CD8-positive, alpha-beta memory T cell (primary cell): Measurements from ENCODE around the gene CABYR. TPM values are rescaled to one million over a fixed set of nuclear protein-coding genes. Genes with fewer than 3 reads are reported as not detected.
"Not testable (repeated sequence)": the region's sequence is repeated elsewhere in the genome, so short reads cannot be mapped to it uniquely, and the experiment has no call there.

ENCODE experiments used
- CTCF ChIA-PET: fragments of 350-600 bp; sonication (Branson Sonifier 250); formaldehyde crosslinking; loops from one replicate; lab custom pipeline; 2021; ENCODE audit warnings: antibody characterized with exemption; lab: Charles Lee
- POLR2A ChIA-PET: fragments of 350-600 bp; sonication (Branson Sonifier 250); formaldehyde crosslinking; loops from one replicate; lab custom pipeline; 2021; ENCODE audit warnings: antibody characterized with exemption; lab: Charles Lee
- DNase-seq, 5 donors: peaks; one replicate each; pipeline versions ENCODE4 v3.0.0 to v3.0.0-alpha.2; 2020 to 2022; ENCODE audit warnings: mixed read lengths in 1 of 5
- H3K27ac ChIP-seq: one replicate; pipeline ENCODE4 v1.7.0; 2013; ENCODE audit warnings: low read depth, mild to moderate bottlenecking, low read length, moderate library complexity
- H3K27me3 ChIP-seq: 2 replicates; pipeline ENCODE4 v1.7.0; 2013; ENCODE audit warnings: low read length, mild to moderate bottlenecking; ENCODE audit not compliant: insufficient read depth, poor library complexity, severe bottlenecking
- H3K36me3 ChIP-seq: 2 replicates; pipeline ENCODE4 v1.7.0; 2013; ENCODE audit warnings: mild to moderate bottlenecking, low read length, moderate library complexity; ENCODE audit not compliant: insufficient read depth
- H3K4me1 ChIP-seq: 2 replicates; pipeline ENCODE4 v1.7.0; 2013; ENCODE audit warnings: mild to moderate bottlenecking, low read length, moderate library complexity; ENCODE audit not compliant: insufficient read depth
- H3K4me3 ChIP-seq: 2 replicates; pipeline ENCODE4 v1.7.0; 2013; ENCODE audit warnings: mild to moderate bottlenecking, low read length
- H3K9me3 ChIP-seq: 2 replicates; pipeline ENCODE4 v1.7.0; 2013; ENCODE audit warnings: mild to moderate bottlenecking, low read length
- H3K27ac Mint-ChIP-seq, 8 donors: one replicate each; pipeline ENCODE4 v1.8.0; 2020 to 2021; ENCODE audit warnings: mixed read lengths in 8 of 8, mild to moderate bottlenecking in 6 of 8, inconsistent platforms in 3 of 8, moderate library complexity in 3 of 8
- H3K27me3 Mint-ChIP-seq, 2 donors: one replicate each; pipeline ENCODE4 v1.8.0; 2020 to 2021; ENCODE audit warnings: mixed read lengths in 2 of 2, mild to moderate bottlenecking in 1 of 2, moderate library complexity in 1 of 2
- H3K36me3 Mint-ChIP-seq, 3 donors: one replicate each; pipeline ENCODE4 v1.8.0; 2020 to 2021; ENCODE audit warnings: mixed read lengths in 3 of 3, inconsistent platforms in 1 of 3, mild to moderate bottlenecking in 1 of 3
- H3K4me1 Mint-ChIP-seq, 3 donors: one replicate each; pipeline ENCODE4 v1.8.0; 2020 to 2021; ENCODE audit warnings: mixed read lengths in 3 of 3, inconsistent platforms in 1 of 3, mild to moderate bottlenecking in 1 of 3
- H3K4me3 Mint-ChIP-seq, 7 donors: one replicate each; pipeline ENCODE4 v1.8.0; 2020 to 2021; ENCODE audit warnings: mixed read lengths in 7 of 7, mild to moderate bottlenecking in 6 of 7, moderate library complexity in 4 of 7, inconsistent platforms in 2 of 7
- H3K9me3 Mint-ChIP-seq, 5 donors: one replicate each; pipeline ENCODE4 v1.8.0; 2020 to 2022; ENCODE audit warnings: mixed read lengths in 5 of 5, mild to moderate bottlenecking in 3 of 5, moderate library complexity in 2 of 5, inconsistent platforms in 1 of 5
- polyA plus RNA-seq: library from polyadenylated mRNA; unstranded; fragments of 300-500 nt; fragmentation: Illumina TruSeq; gene quantifications from one replicate; pipeline ENCODE4 v1.2.3, GENCODE V29; 2021
- total RNA-seq, 2 experiments: library from RNA; stranded (reverse); gene quantifications; one replicate each; pipeline ENCODE4 v1.2.3, GENCODE V29; 2021

CABYR gene
- total and polyA plus RNA-seq, 3 experiments from 2014 or later: 0.62 to 1.7 (median 1.2) TPM

GRCh38 chr18:24130494-24130893 lies 8.4 kb upstream of the CABYR start:
- peaks cover 50% of the 10 kb centered on the region for H3K36me3 ChIP-seq

GRCh38 chr18:24136967-24137373 lies 1.9 kb upstream of the CABYR start:
- Mint-ChIP-seq H3K4me1 (peaks cover 29 to 36% (median 31%) of the 10 kb centered on the region in 3 donors), H3K27me3 (peaks cover 8 to 9% of the 10 kb centered on the region in 2 donors), H3K36me3 (peaks cover 0 to 31% (median 5%) of the 10 kb centered on the region in 3 donors), H3K4me3 (peak overlapping the region in 5 of 7 donors; percentile 10 to 59 (median 30)), H3K9me3 (no peaks in the 10 kb centered on the region), H3K27ac (peak overlapping the region; percentile 19 to 86 (median 69))
- no peak overlapping the region for H3K4me3 ChIP-seq
- no peak overlapping the region for H3K27ac ChIP-seq
- peaks cover 4% of the 10 kb centered on the region for H3K27me3 ChIP-seq
- peaks cover 9% of the 10 kb centered on the region for H3K4me1 ChIP-seq
- CTCF ChIA-PET: no interaction called here
- H3K9me3 ChIP-seq: no peaks in the 10 kb centered on the region
- DNase-seq: no peak
- peaks cover 7% of the 10 kb centered on the region for H3K36me3 ChIP-seq
- POLR2A ChIA-PET: no interaction called here

More at GRCh38 chr18:24130494-24130893, 8.4 kb upstream of the CABYR start:
- Histone ChIP-seq H3K27me3 (no peaks in the 10 kb centered on the region), H3K4me1 (no peaks in the 10 kb centered on the region), H3K27ac (no peak overlapping the region), H3K9me3 (no peaks in the 10 kb centered on the region), H3K4me3 (no peak overlapping the region)
- DNase-seq: no peak
- Mint-ChIP-seq H3K27me3 (no peaks in the 10 kb centered on the region), H3K9me3 (no peaks in the 10 kb centered on the region), H3K27ac (no peak overlapping the region), H3K36me3 (peaks cover 4 to 79% (median 27%) of the 10 kb centered on the region in 3 donors), H3K4me3 (no peak overlapping the region), H3K4me1 (peaks cover 0 to 3% (median 0%) of the 10 kb centered on the region in 3 donors)
- CTCF ChIA-PET: no interaction called here
- POLR2A ChIA-PET: no interaction called here

- peaks cover 0 to 17% (median 3%) of the 10 kb centered on the region in 3 donors for H3K36me3 Mint-ChIP-seq
- peaks cover 12 to 15% of the 10 kb centered on the region in 2 donors for H3K27me3 Mint-ChIP-seq
- CTCF ChIA-PET: interaction anchor here (0.9 to 1.3 kb wide), 4 partner anchors 19 to 350 kb away, joined by 3 to 4 read pairs (median 3); no protein-coding TSS in a partner anchor
- Histone ChIP-seq H3K9me3 (no peaks in the 10 kb centered on the region), H3K27ac (no peak overlapping the region), H3K36me3 (no peaks in the 10 kb centered on the region), H3K4me1 (peaks cover 9% of the 10 kb centered on the region), H3K4me3 (peak overlapping the region; percentile 57), H3K27me3 (peaks cover 4% of the 10 kb centered on the region)
- H3K9me3 Mint-ChIP-seq: no peaks in the 10 kb centered on the region
- peak in 1 of 5 donors; percentile 8 for DNase-seq
- H3K27ac Mint-ChIP-seq: peak overlapping the region in 7 of 8 donors; percentile 29 to 89 (median 84)
- peak overlapping the region; percentile 85 to 97 (median 89) for H3K4me3 Mint-ChIP-seq
- POLR2A ChIA-PET: interaction anchor here (0.7 to 1.2 kb wide), 4 partner anchors 13 to 477 kb away, joined by 3 to 4 read pairs (median 3); no protein-coding TSS in a partner anchor
- peaks cover 29 to 36% (median 31%) of the 10 kb centered on the region in 3 donors for H3K4me1 Mint-ChIP-seq
These were observed 463 bp upstream of the CABYR start for GRCh38 chr18:24138409-24138788.

GRCh38 chr18:24140697-24141096 lies 1.8 kb downstream of the CABYR start:
- Histone ChIP-seq H3K36me3 (no peaks in the 10 kb centered on the region), H3K9me3 (no peaks in the 10 kb centered on the region), H3K27me3 (peaks cover 7% of the 10 kb centered on the region), H3K4me1 (peaks cover 9% of the 10 kb centered on the region), H3K27ac (no peak overlapping the region), H3K4me3 (no peak overlapping the region)
- Mint-ChIP-seq H3K36me3 (peaks cover 0 to 2% (median 0%) of the 10 kb centered on the region in 3 donors), H3K4me1 (peaks cover 29 to 36% (median 31%) of the 10 kb centered on the region in 3 donors), H3K27me3 (peaks cover 15 to 32% of the 10 kb centered on the region in 2 donors), H3K27ac (no peak overlapping the region), H3K9me3 (no peaks in the 10 kb centered on the region), H3K4me3 (peak overlapping the region in 5 of 7 donors; percentile 4 to 55 (median 43))
- DNase-seq: no peak
- ChIA-PET POLR2A (no interaction called here), CTCF (no interaction called here)

DNA sequence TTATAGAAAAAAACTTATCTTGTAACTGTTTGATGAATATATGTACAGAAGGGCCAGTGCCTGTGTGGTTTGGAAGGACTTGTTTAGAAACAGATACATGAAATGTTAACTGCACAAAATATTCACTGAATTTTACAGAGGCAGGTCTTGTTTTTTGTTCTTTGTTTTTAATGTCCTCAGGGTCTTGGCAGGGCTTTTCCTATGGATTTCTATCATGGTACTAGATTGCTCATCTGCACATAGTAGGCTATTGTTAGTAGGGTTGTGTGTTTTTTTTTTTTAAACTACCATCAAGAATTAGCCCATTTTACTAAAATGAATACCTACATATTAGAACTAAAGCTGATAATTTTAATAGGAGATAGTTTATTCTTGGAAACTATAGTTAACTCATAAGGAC lies 3.5 kb downstream of the CABYR start:
- H3K27me3 Mint-ChIP-seq: peaks cover 18 to 40% of the 10 kb centered on the region in 2 donors
- peaks cover 0 to 2% (median 0%) of the 10 kb centered on the region in 3 donors for H3K36me3 Mint-ChIP-seq
- H3K9me3 Mint-ChIP-seq: no peaks in the 10 kb centered on the region
- Histone ChIP-seq H3K4me1 (peaks cover 9% of the 10 kb centered on the region), H3K4me3 (no peak overlapping the region), H3K27ac (no peak overlapping the region), H3K27me3 (peaks cover 7% of the 10 kb centered on the region), H3K36me3 (no peaks in the 10 kb centered on the region), H3K9me3 (no peaks in the 10 kb centered on the region)
- no peak for DNase-seq
- no peak overlapping the region for H3K4me3 Mint-ChIP-seq
- POLR2A ChIA-PET: no interaction called here
- CTCF ChIA-PET: no interaction called here
- peaks cover 20 to 21% (median 21%) of the 10 kb centered on the region in 3 donors for H3K4me1 Mint-ChIP-seq
- H3K27ac Mint-ChIP-seq: no peak overlapping the region

DNA sequence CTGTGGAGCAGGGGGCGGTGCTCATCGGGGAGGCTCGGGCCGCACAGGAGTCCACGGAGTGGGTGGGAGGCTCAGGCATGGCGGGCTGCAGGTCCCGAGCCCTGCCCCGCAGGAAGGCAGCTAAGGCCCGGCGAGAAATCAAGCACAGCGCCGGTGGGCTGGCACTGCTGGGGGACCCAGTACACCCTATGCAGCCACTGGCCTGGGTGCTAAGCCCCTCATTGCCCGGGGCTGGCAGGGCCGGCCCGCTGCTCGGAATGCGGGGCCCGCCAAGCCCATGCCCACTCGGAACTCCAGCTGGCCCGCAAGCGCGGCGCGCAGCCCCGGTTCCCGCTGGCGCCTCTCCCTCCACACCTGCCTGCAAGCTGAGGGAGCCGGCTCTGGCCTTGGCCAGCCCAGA lies 10.7 kb downstream of the CABYR start:
- CTCF ChIA-PET, H3K27ac Mint-ChIP-seq, H3K36me3 ChIP-seq, DNase-seq, H3K27ac ChIP-seq, H3K27me3 ChIP-seq, H3K4me3 ChIP-seq, POLR2A ChIA-PET, H3K9me3 Mint-ChIP-seq, H3K4me1 Mint-ChIP-seq, H3K36me3 Mint-ChIP-seq, H3K9me3 ChIP-seq, H3K4me1 ChIP-seq, H3K4me3 Mint-ChIP-seq: not testable (repeated sequence)
- peaks cover 10 to 18% of the 10 kb centered on the region in 2 donors for H3K27me3 Mint-ChIP-seq

- H3K4me1 ChIP-seq: no peaks in the 10 kb centered on the region
- H3K27ac ChIP-seq: no peak overlapping the region
- Mint-ChIP-seq H3K36me3 (no peaks in the 10 kb centered on the region), H3K27me3 (peaks cover 0 to 5% of the 10 kb centered on the region in 2 donors), H3K4me1 (no peaks in the 10 kb centered on the region), H3K4me3 (no peak overlapping the region), H3K27ac (no peak overlapping the region), H3K9me3 (no peaks in the 10 kb centered on the region)
- no peak for DNase-seq
- H3K36me3 ChIP-seq: no peaks in the 10 kb centered on the region
- H3K9me3 ChIP-seq: no peaks in the 10 kb centered on the region
- ChIA-PET POLR2A (no interaction called here), CTCF (no interaction called here)
- no peaks in the 10 kb centered on the region for H3K27me3 ChIP-seq
- no peak overlapping the region for H3K4me3 ChIP-seq
These were observed 14.5 kb downstream of the CABYR start for GRCh38 chr18:24153397-24153796.

DNA sequence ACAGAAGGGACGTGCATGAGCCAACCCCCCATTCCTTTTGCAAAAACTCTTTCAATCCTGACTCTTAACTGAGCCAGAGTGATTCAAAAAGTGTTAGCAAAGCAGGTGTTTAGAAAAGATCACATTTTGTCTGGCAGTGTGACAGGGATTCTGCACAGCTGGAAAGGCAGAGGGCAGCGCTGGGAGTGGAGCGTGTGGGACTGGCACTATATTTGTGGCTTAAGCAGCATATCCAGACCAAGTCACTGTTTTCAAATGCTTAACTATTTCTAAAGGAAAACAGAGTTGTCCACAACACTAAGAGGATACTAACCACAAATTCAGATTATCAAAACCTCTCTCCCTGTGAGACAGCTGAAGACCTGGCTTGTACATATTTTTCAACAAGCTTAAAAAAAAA lies 19.0 kb downstream of the CABYR start:
- DNase-seq: no peak
- H3K27ac Mint-ChIP-seq: peak overlapping the region in 1 of 8 donors; percentile 20
- H3K27me3 Mint-ChIP-seq: peaks cover 0 to 4% of the 10 kb centered on the region in 2 donors
- no peak overlapping the region for H3K4me3 Mint-ChIP-seq
- Histone ChIP-seq H3K4me3 (no peak overlapping the region), H3K4me1 (no peaks in the 10 kb centered on the region), H3K9me3 (no peaks in the 10 kb centered on the region), H3K27ac (no peak overlapping the region), H3K27me3 (no peaks in the 10 kb centered on the region), H3K36me3 (no peaks in the 10 kb centered on the region)
- H3K4me1 Mint-ChIP-seq: no peaks in the 10 kb centered on the region
- ChIA-PET CTCF (no interaction called here), POLR2A (no interaction called here)
- no peaks in the 10 kb centered on the region for H3K9me3 Mint-ChIP-seq
- no peaks in the 10 kb centered on the region for H3K36me3 Mint-ChIP-seq
